GM12872 (cell line): ENCODE results near the gene PEX6.

Experiments
- CTCF ChIP-seq: IDR thresholded peaks from 3 replicates; pipeline ENCODE4 v1.5.1; 2011; ENCODE audit warnings: low read depth, mild to moderate bottlenecking, low read length, moderate library complexity; ENCODE audit not compliant: insufficient read depth

PEX6 gene, protein sequence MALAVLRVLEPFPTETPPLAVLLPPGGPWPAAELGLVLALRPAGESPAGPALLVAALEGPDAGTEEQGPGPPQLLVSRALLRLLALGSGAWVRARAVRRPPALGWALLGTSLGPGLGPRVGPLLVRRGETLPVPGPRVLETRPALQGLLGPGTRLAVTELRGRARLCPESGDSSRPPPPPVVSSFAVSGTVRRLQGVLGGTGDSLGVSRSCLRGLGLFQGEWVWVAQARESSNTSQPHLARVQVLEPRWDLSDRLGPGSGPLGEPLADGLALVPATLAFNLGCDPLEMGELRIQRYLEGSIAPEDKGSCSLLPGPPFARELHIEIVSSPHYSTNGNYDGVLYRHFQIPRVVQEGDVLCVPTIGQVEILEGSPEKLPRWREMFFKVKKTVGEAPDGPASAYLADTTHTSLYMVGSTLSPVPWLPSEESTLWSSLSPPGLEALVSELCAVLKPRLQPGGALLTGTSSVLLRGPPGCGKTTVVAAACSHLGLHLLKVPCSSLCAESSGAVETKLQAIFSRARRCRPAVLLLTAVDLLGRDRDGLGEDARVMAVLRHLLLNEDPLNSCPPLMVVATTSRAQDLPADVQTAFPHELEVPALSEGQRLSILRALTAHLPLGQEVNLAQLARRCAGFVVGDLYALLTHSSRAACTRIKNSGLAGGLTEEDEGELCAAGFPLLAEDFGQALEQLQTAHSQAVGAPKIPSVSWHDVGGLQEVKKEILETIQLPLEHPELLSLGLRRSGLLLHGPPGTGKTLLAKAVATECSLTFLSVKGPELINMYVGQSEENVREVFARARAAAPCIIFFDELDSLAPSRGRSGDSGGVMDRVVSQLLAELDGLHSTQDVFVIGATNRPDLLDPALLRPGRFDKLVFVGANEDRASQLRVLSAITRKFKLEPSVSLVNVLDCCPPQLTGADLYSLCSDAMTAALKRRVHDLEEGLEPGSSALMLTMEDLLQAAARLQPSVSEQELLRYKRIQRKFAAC

DNA sequence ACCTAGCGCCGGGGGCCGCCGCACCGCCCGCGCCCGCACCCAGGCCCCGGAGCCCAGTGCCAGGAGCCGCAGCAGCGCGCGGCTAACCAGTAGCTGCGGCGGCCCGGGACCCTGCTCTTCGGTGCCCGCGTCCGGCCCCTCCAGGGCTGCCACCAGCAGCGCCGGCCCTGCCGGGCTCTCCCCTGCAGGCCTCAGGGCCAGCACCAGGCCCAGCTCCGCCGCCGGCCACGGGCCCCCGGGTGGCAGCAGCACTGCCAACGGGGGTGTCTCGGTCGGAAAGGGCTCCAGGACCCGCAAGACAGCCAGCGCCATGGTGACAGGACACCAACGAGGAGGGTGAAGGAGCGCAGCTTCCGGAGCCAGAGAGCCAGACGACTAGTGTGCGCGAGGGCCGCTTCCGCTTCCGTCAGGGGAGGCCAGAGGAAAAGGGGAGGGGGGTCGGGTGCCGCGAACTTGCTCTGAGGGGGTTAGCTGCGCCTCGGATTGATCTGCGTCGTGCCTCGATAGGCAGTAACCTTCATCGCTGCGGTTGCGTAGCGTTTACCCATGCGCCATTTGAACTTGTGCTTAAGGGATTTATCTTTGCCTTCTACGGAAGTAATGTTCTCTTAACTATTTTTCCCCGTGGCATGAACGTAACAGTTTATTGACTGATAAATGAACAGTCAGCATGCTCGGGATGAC is at the start of gene PEX6:
TSS of gene PEX6 (minus strand) at position 343 of the 684 bp plus-strand sequence. CDS start at position 312, 31 bp downstream.
- no peak for TF ChIP-seq CTCF

DNA sequence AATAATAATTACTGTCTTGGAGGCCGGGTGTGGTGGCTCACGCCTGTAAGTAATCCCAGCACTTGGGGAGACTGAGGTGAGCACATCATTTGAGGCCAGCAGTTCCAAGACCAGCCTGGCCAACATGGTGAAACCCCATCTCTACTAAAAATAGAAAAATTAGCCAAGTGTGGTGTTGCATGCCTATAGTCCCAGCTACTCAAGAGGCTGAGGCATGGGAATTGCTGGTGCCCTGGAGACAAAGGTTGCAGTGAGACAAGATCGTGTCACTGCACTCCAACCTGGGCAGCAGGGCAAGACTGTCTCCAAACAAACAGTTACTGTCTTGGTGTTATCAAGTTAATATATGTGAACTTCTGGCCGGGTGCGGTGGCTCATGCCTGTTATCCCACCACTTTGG is 47.4 kb upstream of the PEX6 start:
- TF ChIP-seq CTCF = no peak

GRCh38 chr6:43024436-43024835 is 45.5 kb upstream of the PEX6 start:
- no peak for TF ChIP-seq CTCF

DNA sequence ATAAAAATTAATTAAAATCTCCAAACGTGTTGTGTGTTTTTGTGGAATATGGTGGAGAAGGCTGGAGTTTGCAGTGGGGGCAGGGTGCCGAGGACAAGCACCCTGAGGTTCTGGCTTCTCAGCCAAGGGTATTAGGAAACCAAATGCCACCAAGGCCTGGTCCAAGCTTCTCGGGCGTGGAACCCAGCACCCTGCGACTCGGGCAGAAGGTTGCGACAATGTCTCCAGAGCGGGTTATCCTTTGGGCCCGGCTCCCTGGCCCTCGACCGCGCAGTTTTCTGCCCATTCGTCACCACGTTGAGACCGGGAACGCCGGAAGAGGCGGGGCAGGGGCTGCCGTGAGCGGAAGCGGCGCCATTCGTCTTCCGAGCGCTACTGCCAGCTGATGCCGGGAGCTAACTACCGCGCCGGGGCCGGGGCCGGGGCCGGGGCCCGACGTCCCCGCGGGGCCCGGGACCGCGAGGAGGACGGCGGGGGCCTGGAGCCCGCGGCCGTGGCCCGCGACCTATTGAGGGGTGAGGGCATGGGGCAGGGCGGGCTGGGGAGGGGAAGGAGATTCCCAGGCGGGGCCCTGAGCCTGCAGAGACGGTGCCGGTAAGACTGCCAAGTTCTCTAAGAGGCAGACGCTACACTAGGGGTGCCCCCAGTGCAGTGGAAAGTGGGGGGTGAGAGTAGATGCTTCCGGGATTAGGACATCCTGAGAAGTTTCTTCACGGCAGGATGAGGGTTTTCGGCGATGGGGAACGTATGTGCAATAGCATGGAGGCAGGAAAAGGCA is 42.5 kb upstream of the PEX6 start, which contains the start of gene RRP36:
TSS of gene RRP36 (plus strand) at position 354 of the 778 bp plus-strand sequence. CDS start at position 386, 32 bp downstream.
- no peak for TF ChIP-seq CTCF

- TF ChIP-seq CTCF = no peak
These were observed 41.9 kb upstream of the PEX6 start for GRCh38 chr6:43020847-43021246.

GRCh38 chr6:43020052-43020705 is 41.2 kb upstream of the PEX6 start:
- TF ChIP-seq CTCF = no peak
